ENCODE data around the gene CFAP97D2.

DNA sequence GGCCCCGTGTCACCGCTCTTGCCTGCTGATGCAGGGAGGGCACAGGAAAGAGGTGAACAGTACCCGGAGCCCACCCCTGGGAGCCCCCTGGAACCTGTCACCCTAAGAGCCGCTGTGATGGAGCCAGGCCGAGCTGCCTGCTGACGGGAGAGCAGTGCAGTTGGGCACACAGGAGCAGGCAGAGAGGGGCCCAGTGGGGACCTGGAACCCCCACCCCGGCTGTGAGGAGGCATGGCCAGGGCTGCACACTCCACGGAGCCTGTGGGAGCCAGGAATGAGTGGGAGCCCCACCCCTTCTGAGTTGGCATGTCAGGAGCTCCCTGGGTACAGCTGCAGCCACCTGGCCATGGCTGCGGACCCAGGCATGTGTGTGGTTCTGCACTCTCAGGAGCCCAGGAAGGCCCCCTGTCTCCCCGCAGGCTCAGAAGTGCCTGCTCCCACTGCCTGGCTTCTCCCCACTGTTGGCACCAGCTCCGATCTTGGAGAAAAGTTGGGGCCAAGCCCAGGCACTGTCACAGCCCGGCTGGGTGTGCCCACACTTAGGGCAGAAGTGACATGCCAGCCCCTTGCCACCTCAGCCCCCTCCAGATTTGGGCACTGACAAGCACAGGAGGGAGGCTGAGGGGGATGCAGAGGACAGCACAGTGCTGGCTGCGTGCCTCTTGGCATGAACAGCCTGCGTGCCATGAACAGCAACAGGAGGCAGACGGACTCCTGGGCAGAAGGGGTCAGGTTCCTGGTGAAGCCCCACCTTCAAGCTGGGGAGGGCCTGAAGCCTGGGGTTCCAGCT, 6.3 kb downstream of the CFAP97D2 start:
- no peak for TF ChIP-seq CTCF (IDR thresholded peaks at IDR 0.05)
- TF ChIP-seq POLR2AphosphoS5 (IDR thresholded peaks at IDR 0.05; ENCODE audit: insufficient read depth in 1 of 2, low read depth in 1 of 2): no peak
- TF ChIP-seq POLR2A (IDR thresholded peaks at IDR 0.05): no peak

All from vagina (tissue), 2 donors.